H1 (cell line): ENCODE measurements around the gene ADARB2. TPM values are rescaled to one million over a fixed set of nuclear protein-coding genes. Genes with fewer than 3 reads are reported as not detected.

ENCODE experiments used
- BACH1 ChIP-seq: IDR thresholded peaks from 2 replicates; pipeline ENCODE4 v1.6.1; 2012; ENCODE audit warnings: low read length, improper control_type of control experiment
- CHD2 ChIP-seq: IDR thresholded peaks from 2 replicates; pipeline ENCODE4 v1.6.1; 2012; ENCODE audit warnings: low read length, improper control_type of control experiment
- EP300 ChIP-seq, 2 experiments: IDR thresholded peaks; 1 replicate in 1 of 2; 2 replicates in 1 of 2; pipeline ENCODE4 v1.6.1; 2011 to 2012; ENCODE audit warnings: low read depth in 2 of 2, low read length in 2 of 2, mild to moderate bottlenecking in 2 of 2, borderline replicate concordance in 1 of 2, inconsistent platforms in 1 of 2, moderate library complexity in 1 of 2
- RNF2 ChIP-seq: fragments of 200-900, 300-1000 bp; sonication (generic); IDR thresholded peaks from 2 replicates; pipeline ENCODE4 v1.7.1; 2016; ENCODE audit warnings: borderline replicate concordance, low read depth, mild to moderate bottlenecking, antibody characterized with exemption, low read length; ENCODE audit not compliant: poor library complexity, severe bottlenecking; ENCODE audit errors: missing control alignments
- SIN3A ChIP-seq, 2 experiments: IDR thresholded peaks in 1 of 2; conservative IDR thresholded peaks in 1 of 2; 2 replicates each; pipeline ENCODE4 v1.6.1; 2011 to 2012; ENCODE audit warnings: low read length in 2 of 2, improper control_type of control experiment in 1 of 2, low read depth in 1 of 2, mild to moderate bottlenecking in 1 of 2
- SP1 ChIP-seq: IDR thresholded peaks from 2 replicates; pipeline ENCODE4 v1.6.1; 2011; ENCODE audit warnings: low read depth, low read length
- TAF1 ChIP-seq: IDR thresholded peaks from 2 replicates; pipeline ENCODE4 v1.6.1; 2011; ENCODE audit warnings: mild to moderate bottlenecking, low read depth, low read length
- TEAD4 ChIP-seq: IDR thresholded peaks from 2 replicates; pipeline ENCODE4 v1.6.1; 2012; ENCODE audit warnings: low read depth, low read length, inconsistent platforms, mixed read lengths
- polyA plus RNA-seq, 7 experiments: library from polyadenylated mRNA; depleted of rRNA in 3 of 7; stranded (reverse) in 5 of 7; unstranded in 2 of 7; fragments of >200 nt in 5 of 7; fragments of 200-250 nt in 2 of 7; gene quantifications; 1 replicate in 5 of 7; 2 replicates in 1 of 7; 4 replicates in 1 of 7; pipeline versions ENCODE4 v1.2.1 to v1.2.3, GENCODE V29; 2011 to 2013; ENCODE audit warnings: missing spikeins in 2 of 7, mixed read lengths in 2 of 7
- total RNA-seq: library from RNA; stranded (reverse); fragmentation: NEBNext Ultra II Directional; extraction: Animal tissue kit (Norgen Biotek cat#: 25700); gene quantifications from 2 replicates; pipeline ENCODE4 v1.2.1, GENCODE V29; 2021

ADARB2 gene
- total and polyA plus RNA-seq, 2 of the 8 experiments (the other 6 are each of a cell fraction or from before 2014, with no cell fraction given): 2.2 to 2.8 TPM

- TF ChIP-seq TEAD4 (no peak), SIN3A (conservative IDR thresholded peaks at IDR 0.05 in 1 of 2, IDR thresholded peaks at IDR 0.05 in 1 of 2; ENCODE audit: low read depth in 1 of 2, low read length in 2 of 2) (no peak), TAF1 (no peak), CHD2 (no peak), BACH1 (no peak), RNF2 (no peak), EP300 (IDR thresholded peaks at IDR 0.05; ENCODE audit: borderline replicate concordance in 1 of 2, low read depth in 2 of 2, low read length in 2 of 2) (no peak), SP1 (no peak)
Measured at GRCh38 chr10:1549591-1550290, 187.6 kb downstream of the ADARB2 start (continued).
